ENCODE measurements around the gene SAMD10. TPM values are rescaled to one million over a fixed set of nuclear protein-coding genes. Genes with fewer than 3 reads are reported as not detected.

Gene SAMD10
- polyA plus RNA-seq, 3 donors, result 0.34 to 2.4 (median 0.67) TPM

DNA sequence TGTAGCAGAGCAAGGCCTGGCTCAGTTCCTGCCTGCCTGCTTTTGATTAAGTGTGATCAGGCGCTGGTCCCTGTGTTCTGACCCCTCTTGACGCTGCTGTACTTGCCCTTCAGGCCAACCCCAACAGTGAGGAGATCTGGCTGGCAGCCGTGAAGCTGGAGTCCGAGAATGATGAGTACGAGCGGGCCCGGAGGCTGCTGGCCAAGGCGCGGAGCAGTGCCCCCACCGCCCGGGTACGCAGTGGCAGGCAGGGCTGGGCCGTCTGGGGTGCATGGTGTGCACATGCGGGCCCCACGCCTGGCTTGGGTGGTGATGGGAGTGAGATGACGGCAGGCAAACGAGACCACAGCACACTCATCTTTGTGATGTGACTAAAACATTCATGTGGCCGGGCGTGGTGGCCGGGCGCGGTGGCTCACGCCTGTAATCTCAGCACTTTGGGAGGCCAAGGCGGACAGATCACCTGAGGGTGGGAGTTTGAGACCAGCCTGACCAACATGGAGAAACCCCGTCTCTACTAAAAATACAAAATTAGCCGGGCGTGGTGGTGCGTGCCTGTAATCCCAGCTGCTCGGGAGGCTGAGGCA is 46.5 kb upstream of the SAMD10 start:
- WGBS (ENCODE audit: insufficient coverage), result 99% methylated on average over 21 of the region's 29 CpGs
- H3K27me3 Mint-ChIP-seq (ENCODE audit: low read depth in 3 of 3), result peaks cover 0 to 3% (median 0%) of the 10 kb centered on the region in 3 donors

DNA sequence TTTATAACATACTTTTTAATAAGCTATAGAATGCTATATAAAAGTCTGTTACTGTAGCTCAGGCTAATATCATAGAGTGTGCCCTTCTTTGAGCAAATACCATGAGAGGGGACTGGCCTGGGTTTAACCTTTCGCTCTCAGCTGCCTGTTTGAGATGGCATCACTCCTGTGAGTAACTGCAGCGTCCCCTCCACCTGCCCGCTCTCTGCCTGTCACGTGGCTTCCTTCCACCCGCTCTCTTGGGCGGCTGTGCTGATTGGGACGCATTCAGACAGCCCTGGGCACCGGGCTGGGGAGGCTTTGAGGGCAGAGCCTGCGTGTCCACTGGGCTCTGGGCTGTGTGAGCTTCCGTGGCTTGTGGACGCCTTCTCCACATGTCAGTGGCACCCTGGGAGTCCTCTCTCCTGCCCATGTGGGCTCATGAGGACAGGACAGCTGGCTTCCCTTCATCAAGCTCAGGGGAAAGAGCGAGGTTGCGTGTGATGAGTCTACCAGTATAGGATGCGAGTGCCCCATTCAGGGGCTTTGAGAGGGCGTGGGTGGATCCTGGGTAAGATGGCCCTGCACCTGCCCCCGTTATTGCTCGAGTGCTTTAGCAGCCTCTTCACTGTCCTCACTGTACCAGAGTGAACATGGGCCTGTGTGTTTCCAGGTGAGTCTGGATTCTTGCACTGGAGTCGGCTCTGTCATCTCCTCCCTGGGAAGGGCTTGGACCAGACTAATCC is 45.8 kb upstream of the SAMD10 start:
- intact Hi-C loops (cut with micrococcal nuclease), result no loop called here
- Histone ChIP-seq H3K4me1 (ENCODE audit: control insufficient read depth in 1 of 2, insufficient read depth in 2 of 2, low read length in 2 of 2) (no peaks in the 10 kb centered on the region), H3K9ac (ENCODE audit: insufficient read depth, low read length, poor library complexity, severe bottlenecking) (no peak overlapping the region), H3K4me2 (replicated peaks; ENCODE audit: extremely low read depth, low read length, poor library complexity, severe bottlenecking) (no peak overlapping the region), H3K9me3 (replicated peaks in 1 of 2; ENCODE audit: control insufficient read depth in 1 of 2, insufficient read depth in 1 of 2, low read length in 2 of 2) (no peaks in the 10 kb centered on the region), H3K36me3 (replicated peaks in 1 of 2; ENCODE audit: control insufficient read depth in 1 of 2, insufficient read depth in 2 of 2, low read length in 2 of 2) (peaks cover 87 to 99% of the 10 kb centered on the region in 2 donors), H3K4me3 (replicated peaks in 1 of 3; ENCODE audit: low read depth in 2 of 3, low read length in 3 of 3) (no peak overlapping the region), H3K79me2 (ENCODE audit: insufficient read depth, low read length) (no peaks in the 10 kb centered on the region), H2AFZ (ENCODE audit: insufficient read depth, low read depth, low read length, poor library complexity, severe bottlenecking) (no peak overlapping the region), H4K20me1 (ENCODE audit: insufficient read depth, low read length) (peaks cover 12% of the 10 kb centered on the region), H3K27me3 (ENCODE audit: control insufficient read depth in 2 of 2, insufficient read depth in 2 of 2, low read length in 2 of 2) (no peaks in the 10 kb centered on the region), H3K27ac (ENCODE audit: low read depth in 1 of 2, low read length in 2 of 2) (no peak overlapping the region)
- H3K4me1 Mint-ChIP-seq, result no peaks in the 10 kb centered on the region
- H3K27me3 Mint-ChIP-seq (ENCODE audit: low read depth in 3 of 3), result peaks cover 0 to 3% (median 0%) of the 10 kb centered on the region in 3 donors
- no peak for TF ChIP-seq CTCF (IDR thresholded peaks at IDR 0.05)
- 100% methylated on average over 15 of the region's 18 CpGs for WGBS (ENCODE audit: insufficient coverage)
- DNase-seq, result no peak
- no peak overlapping the region for H3K27ac Mint-ChIP-seq
- no peak overlapping the region for H3K4me3 Mint-ChIP-seq
- no peaks in the 10 kb centered on the region for H3K9me3 Mint-ChIP-seq
- peaks cover 86 to 100% of the 10 kb centered on the region in 2 donors for H3K36me3 Mint-ChIP-seq

More for the DNA sequence above, 46.5 kb upstream of the SAMD10 start:
- Histone ChIP-seq H3K9me3 (replicated peaks in 1 of 2; ENCODE audit: control insufficient read depth in 1 of 2, insufficient read depth in 1 of 2, low read length in 2 of 2) (no peaks in the 10 kb centered on the region), H3K4me1 (ENCODE audit: control insufficient read depth in 1 of 2, insufficient read depth in 2 of 2, low read length in 2 of 2) (no peaks in the 10 kb centered on the region), H2AFZ (ENCODE audit: insufficient read depth, low read depth, low read length, poor library complexity, severe bottlenecking) (no peak overlapping the region), H3K79me2 (ENCODE audit: insufficient read depth, low read length) (no peaks in the 10 kb centered on the region), H3K27me3 (ENCODE audit: control insufficient read depth in 2 of 2, insufficient read depth in 2 of 2, low read length in 2 of 2) (no peaks in the 10 kb centered on the region), H3K9ac (ENCODE audit: insufficient read depth, low read length, poor library complexity, severe bottlenecking) (no peak overlapping the region), H4K20me1 (ENCODE audit: insufficient read depth, low read length) (peaks cover 10% of the 10 kb centered on the region), H3K4me3 (replicated peaks in 1 of 3; ENCODE audit: low read depth in 2 of 3, low read length in 3 of 3) (no peak overlapping the region), H3K27ac (ENCODE audit: low read depth in 1 of 2, low read length in 2 of 2) (no peak overlapping the region), H3K36me3 (replicated peaks in 1 of 2; ENCODE audit: control insufficient read depth in 1 of 2, insufficient read depth in 2 of 2, low read length in 2 of 2) (peaks cover 92 to 100% of the 10 kb centered on the region in 2 donors), H3K4me2 (replicated peaks; ENCODE audit: extremely low read depth, low read length, poor library complexity, severe bottlenecking) (no peak overlapping the region)
- intact Hi-C loops (cut with micrococcal nuclease), result no loop called here
- Mint-ChIP-seq H3K9me3 (peaks cover 0 to 2% (median 0%) of the 10 kb centered on the region in 7 donors), H3K4me1 (no peaks in the 10 kb centered on the region), H3K36me3 (peaks cover 92 to 100% of the 10 kb centered on the region in 2 donors), H3K27ac (no peak overlapping the region), H3K4me3 (no peak overlapping the region)
- no peak for TF ChIP-seq CTCF (IDR thresholded peaks at IDR 0.05)
- DNase-seq, result no peak
